NB4 (cell line): ENCODE measurements around the gene ARHGAP4.

Experiments used
- POLR2A ChIP-seq: IDR thresholded peaks from 2 replicates; pipeline ENCODE4 v1.6.1; 2011; ENCODE audit warnings: mild to moderate bottlenecking; ENCODE audit not compliant: insufficient read length; ENCODE audit errors: extremely low read depth
- TF ChIP-seq, protein P1 (sequence below): IDR thresholded peaks from one replicate; pipeline ENCODE4 v1.5.1; 2012; ENCODE audit warnings: low read depth, low read length
- TF ChIP-seq, protein P2 (sequence below): IDR thresholded peaks from 2 replicates; pipeline ENCODE4 v1.6.1; 2011; ENCODE audit warnings: low read depth, low read length

DNA sequence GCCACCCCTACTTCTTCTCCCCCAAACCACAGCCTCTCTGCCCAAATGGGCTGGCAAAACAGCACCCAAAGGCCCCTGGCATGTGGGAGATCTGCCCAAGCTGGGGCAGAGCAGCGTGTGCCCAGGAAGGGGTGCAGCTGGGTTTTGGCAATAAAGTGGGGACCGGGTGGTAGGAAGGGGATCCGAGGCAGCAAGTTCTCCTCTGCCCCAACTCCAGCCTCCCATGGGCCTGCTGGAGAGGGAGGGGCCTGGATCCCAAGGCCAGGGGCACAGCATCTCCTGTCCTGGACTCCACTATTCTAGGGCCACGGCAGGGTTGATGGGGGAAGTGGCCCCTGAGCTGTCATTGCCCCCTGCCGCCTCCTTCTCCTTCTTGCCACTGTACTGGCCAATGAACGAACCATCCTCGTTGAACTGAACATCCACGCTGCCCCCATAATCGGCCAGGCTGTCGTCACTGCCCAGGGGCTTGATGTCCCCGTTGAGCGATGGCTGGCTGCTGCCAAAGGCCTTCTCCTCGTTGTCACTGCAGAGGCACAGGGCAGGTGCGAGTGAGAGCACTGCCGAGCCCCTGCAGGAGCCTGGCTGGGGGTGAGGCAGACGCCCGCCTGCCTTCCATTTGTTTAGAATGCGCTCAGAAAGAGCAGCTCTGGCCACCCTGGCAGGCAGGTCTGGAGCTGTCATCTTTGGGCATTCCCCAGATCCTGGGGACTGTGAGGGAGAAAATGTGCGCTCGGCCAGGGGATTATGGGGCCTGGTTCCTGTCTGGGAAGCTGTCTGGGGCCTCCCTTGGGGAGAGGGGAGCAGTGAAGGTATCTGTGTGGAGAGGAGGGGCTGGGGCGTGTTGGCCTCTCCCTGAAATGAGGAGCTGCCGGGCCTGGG, 63.5 kb downstream of the ARHGAP4 start:
- TF ChIP-seq, protein P1, sequence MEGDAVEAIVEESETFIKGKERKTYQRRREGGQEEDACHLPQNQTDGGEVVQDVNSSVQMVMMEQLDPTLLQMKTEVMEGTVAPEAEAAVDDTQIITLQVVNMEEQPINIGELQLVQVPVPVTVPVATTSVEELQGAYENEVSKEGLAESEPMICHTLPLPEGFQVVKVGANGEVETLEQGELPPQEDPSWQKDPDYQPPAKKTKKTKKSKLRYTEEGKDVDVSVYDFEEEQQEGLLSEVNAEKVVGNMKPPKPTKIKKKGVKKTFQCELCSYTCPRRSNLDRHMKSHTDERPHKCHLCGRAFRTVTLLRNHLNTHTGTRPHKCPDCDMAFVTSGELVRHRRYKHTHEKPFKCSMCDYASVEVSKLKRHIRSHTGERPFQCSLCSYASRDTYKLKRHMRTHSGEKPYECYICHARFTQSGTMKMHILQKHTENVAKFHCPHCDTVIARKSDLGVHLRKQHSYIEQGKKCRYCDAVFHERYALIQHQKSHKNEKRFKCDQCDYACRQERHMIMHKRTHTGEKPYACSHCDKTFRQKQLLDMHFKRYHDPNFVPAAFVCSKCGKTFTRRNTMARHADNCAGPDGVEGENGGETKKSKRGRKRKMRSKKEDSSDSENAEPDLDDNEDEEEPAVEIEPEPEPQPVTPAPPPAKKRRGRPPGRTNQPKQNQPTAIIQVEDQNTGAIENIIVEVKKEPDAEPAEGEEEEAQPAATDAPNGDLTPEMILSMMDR = no peak
- no peak for TF ChIP-seq POLR2A
- TF ChIP-seq, protein P2, sequence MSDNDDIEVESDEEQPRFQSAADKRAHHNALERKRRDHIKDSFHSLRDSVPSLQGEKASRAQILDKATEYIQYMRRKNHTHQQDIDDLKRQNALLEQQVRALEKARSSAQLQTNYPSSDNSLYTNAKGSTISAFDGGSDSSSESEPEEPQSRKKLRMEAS = no peak
